Activated T-cell treated with anti-CD3 and anti-CD28 coated beads, Interleukin-2, amount 50 U/mL, for 24 hours (primary cell): ENCODE measurements around the gene KRTAP10-2.
"Not testable (repeated sequence)": the region's sequence is repeated elsewhere in the genome, so short reads cannot be mapped to it uniquely, and the experiment has no call there.

Experiments
- DNase-seq: peaks from one replicate; pipeline ENCODE4 v3.0.0-alpha.2; 2020
- H3K27ac Mint-ChIP-seq: 2 replicates; pipeline ENCODE4 v1.8.0; 2020; ENCODE audit warnings: mild to moderate bottlenecking, mixed read lengths
- H3K27me3 Mint-ChIP-seq: 2 replicates; pipeline ENCODE4 v1.8.0; 2020; ENCODE audit warnings: mixed read lengths
- H3K36me3 Mint-ChIP-seq: 2 replicates; pipeline ENCODE4 v1.8.0; 2020; ENCODE audit warnings: low read depth, mixed read lengths
- H3K4me1 Mint-ChIP-seq: 2 replicates; pipeline ENCODE4 v1.8.0; 2020; ENCODE audit warnings: low read depth, mixed read lengths
- H3K4me3 Mint-ChIP-seq: 2 replicates; pipeline ENCODE4 v1.8.0; 2020; ENCODE audit warnings: mild to moderate bottlenecking, moderate library complexity, mixed read lengths
- H3K9me3 Mint-ChIP-seq: 2 replicates; pipeline ENCODE4 v1.8.0; 2020; ENCODE audit warnings: mixed read lengths

The KRTAP10-2 gene

GRCh38 chr21:44551340-44551961 is at the start of gene KRTAP10-2:
Gene KRTAP10-2 (minus strand): TSS chr21:44551505. CDS start chr21:44551458, 47 bp downstream.
- H3K27me3 Mint-ChIP-seq: no peaks in the 10 kb centered on the region
- peaks cover 17% of the 10 kb centered on the region for H3K9me3 Mint-ChIP-seq
- peak within 1 kb of the TSS; percentile 8 for H3K27ac Mint-ChIP-seq
- H3K36me3 Mint-ChIP-seq: peaks cover 14% of the 10 kb centered on the region
- H3K4me3 Mint-ChIP-seq: no peak within 1 kb of the TSS
- peaks cover 24% of the 10 kb centered on the region for H3K4me1 Mint-ChIP-seq
- DNase-seq: peak; percentile 12

DNA sequence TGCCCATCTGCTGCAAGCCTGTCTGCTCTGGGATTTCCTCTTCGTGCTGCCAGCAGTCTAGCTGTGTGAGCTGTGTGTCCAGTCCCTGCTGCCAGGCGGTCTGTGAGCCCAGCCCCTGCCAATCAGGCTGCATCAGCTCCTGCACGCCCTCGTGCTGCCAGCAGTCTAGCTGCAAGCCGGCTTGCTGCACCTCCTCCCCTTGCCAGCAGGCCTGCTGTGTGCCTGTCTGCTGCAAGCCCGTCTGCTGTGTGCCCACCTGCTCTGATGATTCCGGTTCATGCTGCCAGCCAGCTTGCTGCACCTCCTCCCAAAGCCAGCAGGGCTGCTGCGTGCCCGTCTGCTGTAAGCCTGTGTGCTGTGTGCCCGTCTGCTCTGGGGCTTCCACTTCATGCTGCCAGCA is 49.8 kb upstream of the KRTAP10-2 start:
- H3K27me3 Mint-ChIP-seq, H3K9me3 Mint-ChIP-seq, H3K27ac Mint-ChIP-seq, H3K4me1 Mint-ChIP-seq, H3K36me3 Mint-ChIP-seq, DNase-seq, H3K4me3 Mint-ChIP-seq: not testable (repeated sequence)

GRCh38 chr21:44600118-44600978 is 49.0 kb upstream of the KRTAP10-2 start, which contains the start of gene KRTAP10-7:
Gene KRTAP10-7 (plus strand): TSS chr21:44600597. CDS start chr21:44600622, 25 bp downstream.
- H3K27ac Mint-ChIP-seq, H3K4me1 Mint-ChIP-seq, H3K4me3 Mint-ChIP-seq, DNase-seq, H3K36me3 Mint-ChIP-seq, H3K9me3 Mint-ChIP-seq, H3K27me3 Mint-ChIP-seq: not testable (repeated sequence)

DNA sequence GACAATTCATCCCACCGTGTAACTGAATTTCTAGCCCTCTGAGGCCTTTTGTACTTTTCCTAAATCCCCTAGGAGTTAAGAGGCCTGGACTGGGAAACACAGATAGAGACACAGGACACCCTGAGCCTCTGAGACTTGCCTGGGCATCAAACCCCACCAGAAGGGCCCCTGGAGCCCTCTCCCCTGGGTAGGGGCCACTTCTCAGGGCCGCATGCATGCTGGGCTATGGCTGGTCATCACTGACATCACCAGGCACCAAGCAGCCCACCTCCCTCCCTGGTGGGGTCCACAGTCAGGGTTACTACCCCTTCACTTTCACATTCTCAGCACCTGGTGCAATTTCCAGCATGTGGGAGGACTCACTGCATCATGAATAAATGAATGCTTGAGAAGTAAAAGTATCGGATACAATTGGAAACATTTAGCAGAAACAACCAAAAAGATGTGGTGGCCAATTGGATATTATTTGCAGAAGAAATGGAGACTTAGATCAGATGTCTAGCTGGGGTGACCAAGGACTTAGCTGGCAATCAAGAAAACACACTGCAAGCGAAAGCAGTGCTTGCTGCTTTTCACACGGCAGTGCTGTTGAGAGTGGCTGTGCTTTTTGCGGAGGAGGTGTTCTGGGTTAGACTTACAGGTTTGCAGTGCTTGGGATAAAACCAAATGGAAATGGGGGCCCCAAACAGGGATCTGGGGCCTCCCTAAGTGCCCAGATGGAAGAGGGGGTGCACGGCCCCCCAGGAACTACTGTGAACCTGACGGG is 48.1 kb upstream of the KRTAP10-2 start:
- no peak overlapping the region for H3K27ac Mint-ChIP-seq
- no peaks in the 10 kb centered on the region for H3K4me1 Mint-ChIP-seq
- H3K27me3 Mint-ChIP-seq: peaks cover 5% of the 10 kb centered on the region
- H3K4me3 Mint-ChIP-seq: no peak overlapping the region
- DNase-seq: no peak
- H3K36me3 Mint-ChIP-seq: no peaks in the 10 kb centered on the region
- H3K9me3 Mint-ChIP-seq: no peaks in the 10 kb centered on the region

DNA sequence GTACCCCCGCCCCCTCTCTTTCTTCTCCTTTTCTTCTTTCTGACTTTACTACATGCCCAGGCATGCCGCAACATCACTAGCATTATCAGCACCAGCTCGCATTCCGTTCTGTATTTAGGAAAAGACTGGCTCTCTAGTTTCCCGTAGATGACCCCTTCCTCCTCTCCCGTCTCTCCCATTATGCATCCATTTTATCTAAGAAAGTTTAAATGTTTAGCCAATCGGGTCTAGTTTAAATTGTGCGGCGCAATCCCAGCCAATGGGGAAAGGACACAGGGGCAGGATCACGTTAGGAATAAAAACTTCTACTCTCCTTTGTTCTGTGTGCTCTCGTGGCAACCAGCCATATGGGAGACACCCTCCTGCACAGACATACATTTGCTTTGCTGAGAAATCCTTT is 46.8 kb upstream of the KRTAP10-2 start:
- no peaks in the 10 kb centered on the region for H3K36me3 Mint-ChIP-seq
- H3K4me1 Mint-ChIP-seq: no peaks in the 10 kb centered on the region
- no peak for DNase-seq
- peaks cover 5% of the 10 kb centered on the region for H3K27me3 Mint-ChIP-seq
- H3K4me3 Mint-ChIP-seq: no peak overlapping the region
- H3K9me3 Mint-ChIP-seq: no peaks in the 10 kb centered on the region
- H3K27ac Mint-ChIP-seq: no peak overlapping the region

DNA sequence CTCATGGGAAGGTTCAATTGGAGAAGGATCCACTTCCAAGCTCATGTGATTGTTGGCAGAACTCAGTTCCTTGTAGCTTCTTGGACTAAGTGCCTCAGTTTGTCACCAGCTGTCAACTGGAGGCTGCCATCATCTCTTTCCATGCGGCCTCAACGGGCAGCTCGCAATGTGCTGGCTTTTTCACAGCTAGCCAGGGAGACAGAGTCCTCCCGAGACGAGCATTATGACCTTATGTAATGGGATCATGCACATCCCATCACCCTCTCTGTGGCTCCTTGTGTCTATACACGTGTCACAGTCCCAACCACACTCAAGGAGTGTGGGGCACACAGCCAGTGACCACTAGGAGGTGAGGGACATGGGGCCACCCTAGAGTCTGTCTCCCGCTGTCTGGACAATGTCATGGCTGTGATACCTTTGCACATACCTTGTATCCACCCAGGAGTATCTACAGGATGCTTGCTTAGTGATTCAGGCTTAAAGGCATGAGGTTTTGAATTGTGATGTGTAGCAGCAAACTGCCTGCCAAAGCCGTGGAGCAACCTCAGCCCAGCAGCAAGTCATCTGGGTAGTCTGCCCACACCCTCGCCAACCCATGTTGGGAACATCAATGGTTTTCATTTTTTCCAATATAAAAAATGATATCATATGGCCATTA is 44.9 kb upstream of the KRTAP10-2 start:
- no peaks in the 10 kb centered on the region for H3K9me3 Mint-ChIP-seq
- H3K36me3 Mint-ChIP-seq: no peaks in the 10 kb centered on the region
- no peaks in the 10 kb centered on the region for H3K4me1 Mint-ChIP-seq
- H3K27me3 Mint-ChIP-seq: no peaks in the 10 kb centered on the region
- no peak overlapping the region for H3K4me3 Mint-ChIP-seq
- no peak overlapping the region for H3K27ac Mint-ChIP-seq
- DNase-seq: peak; percentile 21

- Mint-ChIP-seq H3K36me3 (no peaks in the 10 kb centered on the region), H3K27ac (no peak overlapping the region), H3K9me3 (no peaks in the 10 kb centered on the region), H3K4me3 (no peak overlapping the region), H3K27me3 (no peaks in the 10 kb centered on the region), H3K4me1 (no peaks in the 10 kb centered on the region)
- DNase-seq: no peak
Observed at GRCh38 chr21:44595524-44595923, 44.2 kb upstream of the KRTAP10-2 start.

DNA sequence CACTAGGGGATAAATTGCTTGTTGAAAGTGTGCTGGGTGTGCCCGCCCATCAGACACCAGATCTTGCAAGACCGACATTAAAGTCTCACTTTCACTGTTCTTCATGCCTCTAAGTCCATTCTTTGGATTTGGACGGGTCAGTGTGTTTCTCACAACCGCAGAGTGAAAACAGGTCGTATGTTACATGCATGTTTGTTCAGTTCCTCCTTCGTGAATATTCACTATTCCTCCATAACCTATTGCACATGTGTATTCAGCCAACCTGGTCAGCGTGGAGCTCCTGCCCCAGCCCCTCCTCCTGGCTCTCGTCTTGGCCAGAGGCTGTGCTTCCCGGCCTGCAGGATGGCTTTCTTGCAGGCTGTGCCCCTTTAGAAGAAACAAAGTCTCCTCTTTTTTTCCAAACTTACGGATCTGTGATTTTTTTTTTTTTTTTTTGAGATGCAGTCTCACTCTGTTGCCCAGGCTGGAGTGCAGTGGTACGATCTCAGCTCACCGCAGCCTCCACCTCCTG is 43.2 kb upstream of the KRTAP10-2 start:
- Mint-ChIP-seq H3K4me3 (no peak overlapping the region), H3K36me3 (no peaks in the 10 kb centered on the region), H3K9me3 (no peaks in the 10 kb centered on the region), H3K4me1 (no peaks in the 10 kb centered on the region), H3K27me3 (peaks cover under 1% of the 10 kb centered on the region), H3K27ac (no peak overlapping the region)
- no peak for DNase-seq

- no peak for DNase-seq
- no peaks in the 10 kb centered on the region for H3K4me1 Mint-ChIP-seq
Observed at GRCh38 chr21:44593598-44594405, 42.5 kb upstream of the KRTAP10-2 start.

GRCh38 chr21:44592446-44593311 is 41.4 kb upstream of the KRTAP10-2 start, which contains the start of gene KRTAP10-6:
Gene KRTAP10-6 (minus strand): TSS chr21:44592505. CDS start chr21:44592484, 21 bp downstream.
- H3K27ac Mint-ChIP-seq: no peak within 1 kb of the TSS

More at GRCh38 chr21:44593598-44594405, 42.5 kb upstream of the KRTAP10-2 start:
- Mint-ChIP-seq H3K4me3 (no peak overlapping the region), H3K27me3 (peaks cover 4% of the 10 kb centered on the region), H3K27ac (no peak overlapping the region), H3K36me3 (no peaks in the 10 kb centered on the region), H3K9me3 (no peaks in the 10 kb centered on the region)

DNA sequence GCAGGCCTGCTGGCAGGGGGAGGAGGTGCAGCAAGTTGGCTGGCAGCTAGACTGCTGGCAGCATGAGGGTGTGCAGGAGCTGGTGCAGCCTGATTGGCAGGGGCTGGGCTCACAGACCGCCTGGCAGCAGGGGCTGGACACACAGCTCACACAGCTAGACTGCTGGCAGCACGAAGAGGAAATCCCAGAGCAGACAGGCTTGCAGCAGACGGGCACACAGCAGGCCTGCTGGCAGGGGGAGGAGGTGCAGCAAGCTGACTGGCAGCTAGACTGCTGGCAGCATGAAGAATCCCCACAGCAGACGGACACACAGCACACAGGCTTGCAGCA is 40.5 kb upstream of the KRTAP10-2 start:
- H3K4me1 Mint-ChIP-seq, H3K27me3 Mint-ChIP-seq, H3K9me3 Mint-ChIP-seq, H3K4me3 Mint-ChIP-seq, H3K27ac Mint-ChIP-seq, H3K36me3 Mint-ChIP-seq: not testable (repeated sequence)
- peak; percentile 23 for DNase-seq

More at GRCh38 chr21:44592446-44593311, 41.4 kb upstream of the KRTAP10-2 start, which contains the start of gene KRTAP10-6:
- Mint-ChIP-seq H3K27me3 (peaks cover 4% of the 10 kb centered on the region), H3K4me3 (no peak within 1 kb of the TSS), H3K9me3 (no peaks in the 10 kb centered on the region), H3K36me3 (no peaks in the 10 kb centered on the region), H3K4me1 (no peaks in the 10 kb centered on the region)
- peak; percentile 14 for DNase-seq

DNA sequence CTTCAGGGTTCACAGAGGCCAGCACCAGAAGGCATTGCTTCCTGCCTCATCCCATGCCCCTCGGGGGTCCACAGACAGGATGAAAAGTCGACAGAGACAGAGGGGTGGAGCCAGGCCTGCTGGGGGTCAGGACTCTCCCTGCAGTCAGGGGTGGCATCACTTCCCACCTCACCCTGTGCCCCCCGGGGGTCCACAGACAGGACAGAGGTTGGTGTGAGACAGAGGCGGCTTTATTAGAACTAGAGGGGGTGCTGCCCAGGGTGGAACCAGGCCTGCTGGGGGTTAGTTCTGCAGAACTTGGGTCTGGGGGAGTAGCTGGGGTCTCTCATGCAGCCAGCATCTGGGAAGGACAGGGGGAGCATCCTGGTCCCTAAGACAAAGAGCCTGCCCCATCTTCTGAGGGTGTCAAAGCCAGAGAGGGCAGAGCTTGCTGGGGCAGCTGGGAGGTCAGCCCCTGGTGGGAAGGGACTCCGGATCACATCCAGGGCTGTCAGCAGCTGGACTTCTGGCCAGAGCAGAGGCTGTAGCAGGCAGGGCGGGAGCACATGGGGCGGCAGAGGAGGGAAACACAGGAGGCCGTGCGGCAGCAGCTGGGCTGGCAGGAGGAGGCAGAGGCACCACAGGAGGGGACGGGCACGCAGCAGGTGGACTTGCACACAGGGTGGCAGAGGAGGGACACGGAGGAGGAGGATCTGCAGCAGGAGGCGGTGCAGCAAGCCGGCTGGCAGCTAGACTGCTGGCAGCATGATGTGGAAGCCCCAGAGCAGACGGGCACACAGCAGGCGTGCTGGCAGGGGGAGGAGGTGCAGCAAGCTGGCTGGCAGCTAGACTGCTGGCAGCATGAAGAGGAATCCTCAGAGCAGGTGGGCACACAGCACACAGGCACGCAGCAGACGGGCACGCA is 39.8 kb upstream of the KRTAP10-2 start:
- not testable (repeated sequence) for H3K27ac Mint-ChIP-seq, H3K4me3 Mint-ChIP-seq, DNase-seq, H3K4me1 Mint-ChIP-seq, H3K9me3 Mint-ChIP-seq, H3K36me3 Mint-ChIP-seq
- peaks cover 10% of the 10 kb centered on the region for H3K27me3 Mint-ChIP-seq
